Mesenteric fat pad (tissue), 1 donor: ENCODE data around the gene CCDC88C. TPM values are rescaled to one million over a fixed set of nuclear protein-coding genes. Genes with fewer than 3 reads are reported as not detected.

Experiments
- DNase-seq: peaks from one replicate; pipeline ENCODE4 v3.0.0-alpha.2; 2020; ENCODE audit warnings: low spot score
- total RNA-seq: library from RNA; stranded (reverse); fragmentation: NEBNext Ultra II Directional; extraction: Animal tissue kit (Norgen Biotek cat#: 25700); gene quantifications from one replicate; pipeline ENCODE4 v1.2.1, GENCODE V29; 2021
- donor health status: DM: yes; HTN: yes; CAD: no.

CCDC88C gene
- total RNA-seq, 1 donor from 2014 or later, result 17.4 TPM

DNA sequence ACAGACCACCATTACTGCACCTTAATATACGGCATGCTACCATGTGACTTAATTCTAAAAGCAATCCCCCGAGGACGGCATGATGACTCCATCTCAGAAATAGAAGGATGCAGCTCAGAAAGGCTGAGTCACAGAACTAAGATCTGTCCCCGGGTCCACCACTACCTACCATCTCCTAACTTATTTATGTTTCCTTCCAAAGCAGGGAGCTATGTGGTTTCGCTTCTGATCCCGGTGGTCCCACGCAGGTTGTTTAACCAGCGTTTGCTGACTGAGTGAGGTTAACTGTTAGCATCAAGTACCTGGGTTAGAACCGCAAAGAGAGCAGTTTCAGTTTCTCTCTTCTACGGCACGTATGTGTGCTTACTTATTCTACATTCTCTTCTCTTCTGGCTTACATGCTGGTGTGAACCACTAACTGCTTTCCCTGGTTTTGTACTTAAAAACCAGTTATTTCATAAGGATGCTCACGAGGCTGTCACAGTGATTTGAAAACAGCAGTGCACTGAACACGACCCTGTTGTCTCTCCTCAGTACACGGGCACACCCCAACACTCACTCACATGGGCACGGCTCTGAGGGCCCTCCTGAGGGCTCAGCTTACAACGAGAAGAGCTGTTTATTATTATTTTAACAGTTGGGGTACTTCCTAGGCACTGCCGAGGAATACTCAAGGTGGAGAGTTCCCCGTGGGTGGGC lies 66.7 kb downstream of the CCDC88C start:
- DNase-seq, result no peak

DNA sequence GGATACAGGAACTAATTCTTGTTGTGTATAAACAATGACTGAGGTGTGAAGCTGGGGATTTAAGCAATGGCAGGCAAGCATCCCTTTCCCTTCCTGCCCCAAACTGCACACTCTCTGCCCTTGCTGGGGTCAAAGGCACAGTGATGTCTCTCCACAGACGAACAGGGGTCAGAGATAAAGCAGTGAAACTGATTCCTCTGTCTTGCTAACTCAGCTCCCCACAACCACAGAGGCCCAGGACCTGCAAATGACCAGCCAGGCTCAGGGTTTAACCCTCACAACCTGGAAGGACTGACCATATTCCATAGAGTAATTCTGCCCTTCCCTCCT lies 67.2 kb downstream of the CCDC88C start:
- no peak for DNase-seq

DNA sequence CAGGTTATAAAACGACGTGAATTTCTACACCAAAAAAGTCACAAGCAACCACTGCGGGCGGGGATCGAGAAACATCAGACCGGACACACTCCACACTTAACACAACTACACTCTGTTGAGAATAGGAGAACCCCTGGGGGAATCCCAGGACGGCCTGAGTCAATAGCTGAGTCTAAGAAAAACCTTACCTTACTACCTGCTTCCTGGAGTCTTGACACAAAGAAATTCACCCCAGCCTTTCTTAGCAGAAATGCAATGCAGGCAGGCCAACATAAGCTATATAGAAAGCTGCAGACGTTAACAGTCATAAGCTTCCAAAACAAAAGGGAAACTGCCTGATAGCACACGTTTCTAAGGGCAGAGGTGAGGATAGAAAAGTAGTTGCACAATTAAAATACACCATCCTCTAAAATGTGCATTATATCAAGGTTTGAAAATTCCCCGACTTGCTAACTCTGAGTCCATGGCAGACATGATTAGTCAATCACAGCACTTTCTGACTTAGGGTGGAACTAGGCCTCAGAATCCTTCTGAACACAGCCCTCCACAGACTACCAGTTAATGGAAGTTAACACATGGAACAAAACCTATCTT lies 68.0 kb downstream of the CCDC88C start:
- DNase-seq, result no peak

DNA sequence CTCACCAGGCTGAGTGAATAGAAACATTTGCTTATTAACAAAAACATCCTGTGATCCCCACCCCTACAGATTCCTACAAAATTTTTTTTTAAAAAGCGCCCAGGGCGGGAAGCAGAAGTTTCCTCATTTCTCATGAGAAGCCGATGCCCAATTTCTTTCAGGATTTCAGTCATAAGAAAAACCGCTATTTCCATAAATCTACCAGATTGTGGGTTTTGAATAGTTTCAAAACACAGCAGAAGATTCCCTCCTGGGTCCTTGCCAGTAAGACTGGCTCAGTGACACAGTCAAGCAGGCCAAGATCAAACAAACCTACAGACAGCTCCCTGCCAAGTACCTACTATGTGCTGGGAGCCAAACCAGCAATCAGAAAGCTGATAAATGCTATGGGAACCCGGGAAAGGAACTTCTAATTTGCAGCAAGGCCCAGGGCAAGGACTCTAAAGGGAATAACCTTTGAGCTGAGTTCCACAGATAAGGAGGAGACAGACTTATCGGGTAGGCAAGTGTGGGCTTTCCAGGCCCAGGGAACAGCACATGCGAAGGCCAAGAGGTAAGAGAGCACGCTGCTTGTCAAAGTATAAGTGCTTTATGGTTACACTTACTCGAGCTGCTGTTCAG lies 68.7 kb downstream of the CCDC88C start:
- DNase-seq, result no peak

DNA sequence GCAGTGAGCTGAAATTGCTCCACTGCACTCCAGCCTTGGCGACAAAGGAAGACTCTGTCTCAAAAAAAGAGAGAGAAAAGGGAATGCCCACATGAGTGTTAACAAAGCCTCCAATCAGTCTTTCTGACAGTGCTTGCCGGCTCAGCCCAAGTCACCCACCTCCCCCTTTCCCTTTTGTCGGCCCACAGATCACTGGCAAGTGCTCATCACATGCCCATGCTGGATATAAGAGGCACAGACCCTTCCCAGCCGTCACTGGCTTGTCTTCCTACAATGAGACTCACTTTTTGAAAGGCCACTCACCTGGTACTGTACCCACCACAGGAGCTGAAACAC lies 70.8 kb downstream of the CCDC88C start:
- DNase-seq, result no peak

DNA sequence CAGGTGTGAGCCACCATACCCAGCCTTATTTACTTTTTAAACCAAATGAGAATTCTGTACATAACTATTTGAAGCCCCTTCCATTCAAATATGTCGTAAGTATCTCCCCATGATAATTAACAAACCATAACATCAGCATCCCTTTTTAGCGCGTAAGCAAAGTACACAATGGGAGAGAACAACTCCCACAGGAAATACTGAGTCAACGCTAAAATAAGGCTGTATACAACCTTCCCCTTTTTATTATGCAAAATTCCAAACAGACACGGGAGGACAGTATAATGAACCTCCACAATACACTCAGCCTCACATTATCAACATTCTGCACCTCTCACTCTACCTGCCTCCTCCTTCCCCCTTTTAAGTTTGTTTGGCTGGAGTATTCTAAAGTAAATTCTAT lies 73.5 kb downstream of the CCDC88C start:
- no peak for DNase-seq

DNA sequence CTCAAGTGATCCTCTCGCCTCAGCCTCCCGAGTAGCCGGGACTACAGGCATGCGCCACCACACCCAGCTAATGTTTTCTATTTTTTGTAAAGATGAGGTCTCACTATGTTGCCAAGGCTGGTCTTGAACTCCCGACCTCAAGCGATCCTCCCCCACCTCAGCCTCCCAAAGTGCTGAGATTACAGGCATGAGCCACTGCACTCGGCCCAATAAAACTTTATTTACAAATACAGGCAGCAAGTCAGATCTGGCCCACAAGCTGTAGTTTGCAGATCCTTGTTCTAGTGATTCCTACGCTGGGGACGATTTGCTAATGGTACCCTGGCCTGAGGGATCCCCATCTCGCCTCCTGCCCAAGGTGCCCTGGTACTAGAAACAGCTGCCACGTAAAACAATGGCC lies 74.6 kb downstream of the CCDC88C start:
- DNase-seq, result no peak

DNA sequence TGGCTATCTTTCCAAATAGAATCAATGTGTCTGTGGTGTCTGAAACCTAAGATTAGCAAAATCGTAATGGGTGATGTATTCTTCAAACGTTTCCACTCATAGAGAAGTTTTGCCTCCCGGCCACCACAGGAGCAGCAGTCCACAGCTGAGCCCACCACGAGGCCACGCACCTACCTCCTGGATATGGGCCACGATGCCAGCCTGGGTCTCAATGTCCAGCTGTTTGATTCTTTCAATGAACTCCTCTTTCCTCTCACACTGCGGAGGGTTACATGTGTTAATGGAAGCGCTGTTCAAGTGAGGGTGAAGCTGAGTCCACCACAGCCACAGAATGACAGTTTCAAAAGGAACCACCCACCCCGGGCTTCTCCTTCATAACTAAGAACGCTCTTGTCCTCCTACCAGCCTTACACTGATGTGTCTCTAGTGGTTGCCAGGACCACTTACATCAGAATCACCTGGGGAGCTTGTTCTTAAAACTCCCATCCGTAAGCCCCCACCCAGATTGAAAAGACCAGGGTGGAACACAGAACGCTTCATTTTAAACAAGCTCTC lies 75.3 kb downstream of the CCDC88C start:
- DNase-seq, result no peak

DNA sequence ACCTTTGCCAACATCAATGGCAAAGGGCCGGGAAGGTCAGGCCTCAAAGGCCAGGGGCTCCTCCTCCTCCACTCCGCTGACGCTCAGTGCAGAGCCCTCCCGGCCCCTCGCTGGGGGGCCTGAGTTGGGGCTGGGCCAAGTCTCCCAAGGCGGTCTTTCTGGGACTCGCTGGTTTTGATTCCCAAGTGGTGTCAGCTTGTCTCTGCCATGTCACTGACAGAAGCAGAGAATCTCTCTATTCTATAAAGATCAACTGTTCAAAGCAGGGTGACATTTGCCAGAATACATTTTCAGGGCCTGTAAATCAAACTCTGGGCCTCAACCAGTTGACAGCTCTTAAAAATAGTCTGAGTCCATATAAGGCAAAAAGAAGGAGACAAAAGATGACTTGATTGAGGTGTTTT lies 75.9 kb downstream of the CCDC88C start:
- DNase-seq, result no peak

DNA sequence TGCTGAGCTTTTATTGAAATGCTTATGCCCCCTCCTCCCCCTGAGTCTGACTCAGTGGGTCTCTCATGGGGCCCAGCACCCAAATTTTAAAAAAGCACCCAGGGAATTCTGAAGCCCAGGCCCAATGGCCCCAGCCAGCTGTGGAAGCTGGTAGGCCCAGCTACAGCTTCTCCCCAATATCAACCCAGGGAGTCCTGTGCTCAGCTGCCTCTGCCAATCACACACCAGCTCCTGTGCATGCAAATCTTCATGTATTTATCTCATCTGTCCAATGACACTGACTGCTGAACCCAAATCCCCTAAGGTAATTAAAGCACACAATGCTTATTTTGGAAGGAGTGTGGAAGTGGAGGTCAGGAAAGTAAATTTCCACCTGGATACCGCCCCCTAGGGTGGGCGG lies 76.3 kb downstream of the CCDC88C start:
- DNase-seq, result no peak

DNA sequence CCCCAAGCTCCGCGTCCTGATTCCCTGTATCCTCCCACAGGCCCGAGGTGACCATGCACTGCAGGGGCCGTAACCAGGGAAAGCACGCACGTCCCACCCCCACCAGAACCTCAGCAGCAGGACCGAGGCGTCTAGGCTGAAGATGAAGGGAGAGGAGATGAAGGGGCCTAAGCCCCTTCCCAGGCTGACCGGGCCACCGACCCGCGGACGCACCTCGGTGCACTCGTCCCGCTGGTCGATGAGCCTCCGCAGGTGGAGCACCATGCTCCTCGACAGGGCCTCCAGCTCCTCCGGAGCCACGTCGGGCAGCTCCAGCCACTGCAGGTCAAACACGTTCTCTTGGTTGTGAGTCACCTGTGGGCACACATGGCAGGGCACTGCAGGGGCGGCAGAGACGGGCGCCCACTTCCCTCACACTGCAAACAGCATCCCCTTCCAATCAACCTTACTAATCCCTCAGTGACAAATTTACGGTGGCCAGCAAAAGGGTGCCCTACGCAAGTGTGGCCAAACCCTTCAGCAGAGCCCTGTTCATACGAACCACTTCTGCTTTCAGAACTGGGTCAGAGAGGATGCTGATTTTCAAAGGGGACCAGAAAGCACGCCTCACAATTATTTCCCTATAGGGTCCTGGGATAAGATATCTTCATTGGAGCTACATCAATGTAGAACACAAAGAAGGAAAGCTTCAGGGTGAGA lies 77.8 kb downstream of the CCDC88C start:
- no peak for DNase-seq

DNA sequence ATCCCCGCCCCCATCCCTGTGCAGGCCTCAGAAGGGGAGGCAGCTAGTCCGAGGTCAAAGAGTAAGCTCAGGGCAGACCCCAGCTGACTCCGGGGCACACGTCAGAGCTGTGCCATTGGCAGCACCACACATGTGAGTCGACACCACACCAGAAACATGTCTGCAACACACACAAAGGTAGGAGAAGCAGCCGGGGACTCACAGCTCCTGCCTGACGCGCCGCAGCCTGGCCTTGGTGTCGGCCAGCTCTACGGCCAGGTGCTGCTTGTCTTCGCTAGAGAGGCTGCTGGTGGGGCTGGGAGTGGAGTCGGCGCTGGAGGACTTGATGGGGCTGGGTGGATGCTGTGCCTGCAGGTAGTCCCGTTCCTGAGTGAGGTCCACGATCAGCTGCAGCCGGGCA lies 78.5 kb downstream of the CCDC88C start:
- DNase-seq, result no peak

DNA sequence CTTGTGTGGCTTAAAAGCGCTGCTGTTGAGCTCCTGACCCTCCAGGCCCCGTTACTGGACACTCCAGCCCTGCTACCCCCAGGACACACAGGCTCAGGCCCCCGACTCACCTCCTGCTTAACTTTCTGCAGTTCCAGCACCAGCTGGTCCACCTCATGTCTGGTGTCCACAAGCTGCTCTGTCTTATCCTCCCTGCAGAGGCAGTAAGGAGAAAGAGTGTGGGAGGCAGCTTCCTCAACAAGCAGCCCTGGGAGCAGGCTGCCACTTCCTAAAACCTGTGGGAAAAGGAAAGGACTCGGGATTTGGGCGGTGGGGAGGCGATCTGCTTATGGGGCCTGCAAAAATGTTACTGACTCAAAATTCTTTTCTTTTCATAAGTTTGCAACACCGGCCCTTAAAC lies 79.2 kb downstream of the CCDC88C start:
- DNase-seq, result no peak

DNA sequence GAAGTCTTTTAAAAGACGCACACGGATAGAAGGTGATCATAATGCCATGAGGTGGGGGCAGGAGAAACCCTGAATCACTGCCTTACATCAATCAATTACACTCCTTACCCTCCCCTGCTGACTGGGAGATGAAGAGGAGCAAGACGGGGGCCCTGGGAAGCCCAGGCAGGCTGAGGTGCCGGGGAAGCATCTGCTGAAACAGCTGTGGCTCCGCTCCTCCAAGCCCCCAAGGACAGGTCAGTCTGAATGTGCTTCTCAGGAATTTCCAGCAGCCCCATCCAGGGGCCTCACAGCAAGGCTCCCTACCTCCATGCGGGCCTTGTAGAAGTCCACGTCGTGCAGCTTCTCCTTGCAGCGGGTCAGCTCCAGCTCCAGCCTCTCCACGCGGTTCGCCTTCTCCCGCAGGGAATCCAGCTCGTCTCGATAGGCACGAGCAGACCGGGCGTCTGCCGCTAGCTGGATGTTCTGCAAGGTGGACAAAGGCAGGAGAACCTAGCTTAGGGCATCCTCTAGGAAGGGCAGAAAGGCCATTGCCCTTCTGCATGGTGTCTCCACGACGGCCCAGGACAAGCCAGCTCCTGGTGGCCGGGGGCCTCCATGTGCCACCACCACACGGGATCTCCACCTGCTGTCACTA lies 79.8 kb downstream of the CCDC88C start:
- DNase-seq, result no peak

DNA sequence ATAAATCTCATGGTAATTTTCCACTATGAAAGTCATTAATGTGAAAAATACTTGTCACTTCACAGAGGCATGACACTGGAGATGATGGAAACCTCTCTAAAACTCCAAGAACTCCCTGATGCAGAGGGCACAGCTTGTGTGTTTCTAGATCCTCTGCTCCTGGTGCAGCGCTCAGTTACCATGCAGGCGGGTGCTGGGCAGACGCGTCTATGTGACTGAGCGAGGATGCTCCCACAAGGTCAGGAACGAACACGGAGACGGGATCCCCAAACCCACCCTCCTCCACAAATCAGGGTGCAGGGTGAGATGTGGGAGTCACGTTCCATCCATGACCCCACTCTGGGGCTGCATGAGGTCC lies 81.5 kb downstream of the CCDC88C start:
- no peak for DNase-seq

DNA sequence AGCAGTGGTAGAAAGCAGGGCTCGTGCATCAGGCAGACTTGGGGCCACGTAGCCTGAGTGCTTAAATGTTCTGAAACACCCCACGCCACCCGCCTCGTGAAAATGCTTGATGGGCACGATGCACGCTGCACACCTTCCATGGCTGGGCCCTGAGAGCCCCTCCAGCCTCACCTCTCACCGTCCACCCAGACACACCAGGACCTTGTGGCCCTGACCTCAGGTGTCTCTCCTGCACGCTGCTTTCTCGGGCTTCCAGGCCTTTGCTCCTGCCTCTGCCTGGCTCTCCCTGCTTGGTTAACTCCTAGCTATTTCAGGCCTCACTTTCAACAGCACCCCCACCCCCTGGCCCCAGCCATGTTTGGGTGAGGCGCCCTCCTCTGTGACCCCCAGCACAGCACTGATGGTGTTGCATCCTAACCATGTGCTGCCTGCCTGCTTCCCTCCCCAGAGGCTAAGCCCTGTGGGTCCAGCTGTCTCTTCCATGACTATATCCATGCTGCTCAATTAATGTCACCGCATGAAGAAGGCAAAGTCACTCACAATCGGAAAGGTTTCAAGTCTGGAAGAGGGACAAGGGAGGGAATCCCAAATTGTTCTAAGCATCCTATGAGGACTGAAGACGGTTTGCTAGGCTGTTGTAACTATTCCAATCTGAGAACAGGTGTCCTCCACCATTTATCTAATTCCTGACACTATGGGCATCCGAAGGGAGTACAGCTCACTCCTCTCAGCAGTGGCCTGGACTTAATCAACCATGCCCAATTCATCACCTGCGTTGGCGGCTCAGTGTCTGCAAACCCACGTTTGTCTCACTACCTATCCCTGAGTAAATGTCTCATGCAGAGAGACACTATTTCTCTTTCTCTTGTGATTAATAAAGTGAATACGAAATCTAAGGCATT lies 82.2 kb downstream of the CCDC88C start:
- no peak for DNase-seq

DNA sequence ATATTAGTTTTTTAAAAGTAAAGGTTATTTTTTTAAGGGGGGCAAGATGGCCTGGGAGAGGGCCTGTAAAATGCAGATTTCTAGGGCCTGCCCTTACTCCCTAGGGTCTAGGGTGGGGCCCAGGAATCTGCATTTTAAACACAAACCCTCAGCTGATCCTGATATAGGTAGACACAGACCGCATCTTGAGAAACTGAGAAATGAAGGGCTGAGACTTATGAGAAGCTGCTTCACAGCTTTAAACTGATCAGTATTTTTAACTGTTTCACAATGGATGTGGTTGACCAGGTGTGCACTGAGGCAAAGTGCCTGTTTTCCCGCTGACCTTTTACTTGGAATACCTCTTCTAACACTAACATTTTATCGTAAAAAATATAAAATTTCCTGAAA lies 84.0 kb downstream of the CCDC88C start:
- no peak for DNase-seq

DNA sequence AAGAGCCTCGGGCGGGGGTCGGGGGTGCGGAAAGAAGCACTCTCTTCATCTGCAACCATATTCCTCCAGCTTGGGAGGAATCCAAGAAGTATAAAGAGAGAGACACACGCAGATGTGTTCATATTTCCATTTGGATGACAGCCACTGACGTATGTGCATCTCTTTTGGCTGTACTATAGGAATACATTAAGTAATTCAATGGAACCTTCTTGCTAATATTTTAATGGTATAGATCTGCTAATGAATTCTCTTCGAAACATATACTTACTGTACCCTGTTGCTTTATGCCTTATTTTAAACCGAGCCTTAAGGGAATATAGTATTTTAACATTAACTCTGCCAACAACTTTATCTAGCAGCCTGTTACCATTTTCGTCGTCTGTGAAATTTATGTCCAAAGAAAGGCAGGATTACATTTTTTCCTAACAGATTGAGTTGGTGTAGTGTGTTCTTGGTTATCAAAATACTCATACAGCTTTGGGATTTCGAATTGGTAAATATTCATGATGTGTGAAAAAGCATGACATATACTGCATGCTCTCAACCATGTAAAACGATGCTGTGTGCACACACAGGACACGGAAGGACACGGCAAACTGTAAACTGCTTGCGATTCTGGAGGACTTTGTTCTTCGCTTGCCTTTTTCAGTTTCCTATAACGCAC lies 84.5 kb downstream of the CCDC88C start:
- DNase-seq, result no peak

DNA sequence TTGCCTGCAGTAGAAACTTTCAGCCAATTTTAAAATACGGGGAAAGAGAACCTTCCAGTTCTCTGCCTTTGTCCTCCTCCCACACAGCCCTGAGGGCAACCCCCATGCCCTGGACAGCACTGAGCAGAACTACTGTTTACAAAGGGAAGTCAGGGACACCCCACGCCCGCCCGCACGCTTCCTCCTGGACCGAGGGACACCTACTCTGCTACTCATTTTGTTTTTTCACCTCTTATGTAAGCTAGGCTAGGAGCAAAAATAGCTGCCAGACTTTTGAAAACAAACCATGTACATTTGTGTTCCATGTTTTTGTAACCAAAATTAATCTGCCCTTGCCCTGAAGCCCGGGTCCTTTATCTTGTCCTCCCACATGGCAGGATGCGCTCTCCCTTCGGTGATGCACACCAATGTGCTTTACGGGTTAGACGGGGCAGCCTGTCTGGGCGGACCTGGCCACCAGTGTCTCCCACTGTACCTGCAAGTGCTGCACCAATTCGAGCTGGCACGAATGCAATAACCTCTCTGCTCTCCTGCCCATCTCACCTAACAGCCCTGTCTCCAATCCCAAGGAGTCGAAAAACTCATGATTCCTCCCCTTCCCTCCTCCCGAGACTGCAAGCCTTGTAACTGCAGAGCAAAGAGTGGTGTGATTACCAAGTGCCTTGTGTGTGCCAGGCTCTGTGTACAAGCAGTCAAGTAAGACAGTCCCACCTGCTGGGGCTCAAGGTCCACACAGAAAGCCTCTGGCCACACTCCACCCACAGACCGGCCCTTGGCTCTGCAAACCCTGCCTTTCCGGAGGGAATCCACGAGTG lies 85.2 kb downstream of the CCDC88C start:
- DNase-seq, result no peak
